Measurements from ENCODE around the gene FIGNL1. TPM values are rescaled to one million over a fixed set of nuclear protein-coding genes. Genes with fewer than 3 reads are reported as not detected.

Gene FIGNL1
- polyA plus RNA-seq, 3 donors, result 0.55 to 2.4 (median 1.8) TPM

- no peaks in the 10 kb centered on the region for H3K27me3 ChIP-seq (ENCODE audit: control insufficient read depth in 2 of 2, insufficient read depth in 2 of 2, low read length in 2 of 2)
- 47% methylated on average over 4 of the region's 4 CpGs for WGBS (ENCODE audit: insufficient coverage)
- no peaks in the 10 kb centered on the region for H3K4me1 Mint-ChIP-seq
- no peak overlapping the region for H3K27ac ChIP-seq (ENCODE audit: low read depth in 1 of 2, low read length in 2 of 2)
- no peak overlapping the region for H3K9ac ChIP-seq (ENCODE audit: insufficient read depth, low read length, poor library complexity, severe bottlenecking)
- H2AFZ ChIP-seq (ENCODE audit: insufficient read depth, low read depth, low read length, poor library complexity, severe bottlenecking), result no peak overlapping the region
- H3K27me3 Mint-ChIP-seq (ENCODE audit: low read depth in 3 of 3), result peaks cover 0 to 7% (median 2%) of the 10 kb centered on the region in 3 donors
- intact Hi-C loops (cut with micrococcal nuclease), result no loop called here
- TF ChIP-seq CTCF (IDR thresholded peaks at IDR 0.05), result no peak
- no peak overlapping the region for H3K27ac Mint-ChIP-seq
- no peaks in the 10 kb centered on the region for H3K4me1 ChIP-seq (ENCODE audit: control insufficient read depth in 1 of 2, insufficient read depth in 2 of 2, low read length in 2 of 2)
- H3K9me3 Mint-ChIP-seq, result no peaks in the 10 kb centered on the region
- no peaks in the 10 kb centered on the region for H3K36me3 Mint-ChIP-seq
- no peak overlapping the region for H3K4me3 Mint-ChIP-seq
- no peak overlapping the region for H3K4me3 ChIP-seq (replicated peaks in 1 of 3; ENCODE audit: low read depth in 2 of 3, low read length in 3 of 3)
- H3K9me3 ChIP-seq (replicated peaks in 1 of 2; ENCODE audit: control insufficient read depth in 1 of 2, insufficient read depth in 1 of 2, low read length in 2 of 2), result no peaks in the 10 kb centered on the region
- DNase-seq, result no peak
- no peaks in the 10 kb centered on the region for H3K79me2 ChIP-seq (ENCODE audit: insufficient read depth, low read length)
- H3K4me2 ChIP-seq (replicated peaks; ENCODE audit: extremely low read depth, low read length, poor library complexity, severe bottlenecking), result no peak overlapping the region
- H3K36me3 ChIP-seq (replicated peaks in 1 of 2; ENCODE audit: control insufficient read depth in 1 of 2, insufficient read depth in 2 of 2, low read length in 2 of 2), result no peaks in the 10 kb centered on the region
- no peaks in the 10 kb centered on the region for H4K20me1 ChIP-seq (ENCODE audit: insufficient read depth, low read length)
Measured at GRCh38 chr7:50475340-50475739, 25.2 kb upstream of the FIGNL1 start.

GRCh38 chr7:50474382-50475160 lies 24.4 kb upstream of the FIGNL1 start:
- no peaks in the 10 kb centered on the region for H3K36me3 Mint-ChIP-seq
- H3K27ac Mint-ChIP-seq, result peak overlapping the region in 1 of 7 donors; percentile 4
- Histone ChIP-seq H3K4me2 (replicated peaks; ENCODE audit: extremely low read depth, low read length, poor library complexity, severe bottlenecking) (no peak overlapping the region), H3K79me2 (ENCODE audit: insufficient read depth, low read length) (no peaks in the 10 kb centered on the region), H4K20me1 (ENCODE audit: insufficient read depth, low read length) (no peaks in the 10 kb centered on the region), H3K4me3 (replicated peaks in 1 of 3; ENCODE audit: low read depth in 2 of 3, low read length in 3 of 3) (no peak overlapping the region), H2AFZ (ENCODE audit: insufficient read depth, low read depth, low read length, poor library complexity, severe bottlenecking) (no peak overlapping the region), H3K36me3 (replicated peaks in 1 of 2; ENCODE audit: control insufficient read depth in 1 of 2, insufficient read depth in 2 of 2, low read length in 2 of 2) (no peaks in the 10 kb centered on the region), H3K9me3 (replicated peaks in 1 of 2; ENCODE audit: control insufficient read depth in 1 of 2, insufficient read depth in 1 of 2, low read length in 2 of 2) (no peaks in the 10 kb centered on the region), H3K27ac (ENCODE audit: low read depth in 1 of 2, low read length in 2 of 2) (no peak overlapping the region), H3K4me1 (ENCODE audit: control insufficient read depth in 1 of 2, insufficient read depth in 2 of 2, low read length in 2 of 2) (no peaks in the 10 kb centered on the region), H3K27me3 (ENCODE audit: control insufficient read depth in 2 of 2, insufficient read depth in 2 of 2, low read length in 2 of 2) (no peaks in the 10 kb centered on the region), H3K9ac (ENCODE audit: insufficient read depth, low read length, poor library complexity, severe bottlenecking) (no peak overlapping the region)
- no peak overlapping the region for H3K4me3 Mint-ChIP-seq
- no peak for DNase-seq
- WGBS (ENCODE audit: insufficient coverage), result 82% methylated on average over 6 of the region's 8 CpGs
- H3K4me1 Mint-ChIP-seq, result no peaks in the 10 kb centered on the region
- H3K9me3 Mint-ChIP-seq, result no peaks in the 10 kb centered on the region
- TF ChIP-seq CTCF (IDR thresholded peaks at IDR 0.05), result no peak
- peaks cover 0 to 7% (median 2%) of the 10 kb centered on the region in 3 donors for H3K27me3 Mint-ChIP-seq (ENCODE audit: low read depth in 3 of 3)
- intact Hi-C loops (cut with micrococcal nuclease), result loop anchor here in 1 of 2 donors (5.0 kb wide), 1 partner anchor 198 kb away; no protein-coding TSS in a partner anchor
